ENCODE results near the gene ZNF474.

DNA sequence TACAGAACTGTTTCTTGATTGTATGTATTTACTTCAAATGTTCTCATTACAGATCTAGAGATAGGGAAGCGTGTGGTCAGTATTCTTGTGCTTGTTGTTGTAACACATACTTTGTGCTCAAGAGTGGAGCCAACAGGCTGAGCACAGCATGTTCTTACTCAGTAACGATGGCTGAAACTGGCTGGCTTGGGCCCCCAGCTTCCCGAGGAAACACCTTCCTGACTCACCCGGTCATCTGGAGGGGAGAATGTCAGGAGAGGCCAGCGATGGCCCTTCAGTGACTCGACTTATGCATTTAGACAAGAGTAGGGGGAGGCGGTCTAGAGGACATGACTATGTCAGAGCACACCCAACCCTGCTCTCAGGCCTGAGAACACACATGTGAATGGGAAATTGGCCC lies 25.6 kb downstream of the ZNF474 start:
- no peak for TF ChIP-seq POLR2AphosphoS5 (IDR thresholded peaks at IDR 0.05; ENCODE audit: low read depth)
- TF ChIP-seq, protein P1, sequence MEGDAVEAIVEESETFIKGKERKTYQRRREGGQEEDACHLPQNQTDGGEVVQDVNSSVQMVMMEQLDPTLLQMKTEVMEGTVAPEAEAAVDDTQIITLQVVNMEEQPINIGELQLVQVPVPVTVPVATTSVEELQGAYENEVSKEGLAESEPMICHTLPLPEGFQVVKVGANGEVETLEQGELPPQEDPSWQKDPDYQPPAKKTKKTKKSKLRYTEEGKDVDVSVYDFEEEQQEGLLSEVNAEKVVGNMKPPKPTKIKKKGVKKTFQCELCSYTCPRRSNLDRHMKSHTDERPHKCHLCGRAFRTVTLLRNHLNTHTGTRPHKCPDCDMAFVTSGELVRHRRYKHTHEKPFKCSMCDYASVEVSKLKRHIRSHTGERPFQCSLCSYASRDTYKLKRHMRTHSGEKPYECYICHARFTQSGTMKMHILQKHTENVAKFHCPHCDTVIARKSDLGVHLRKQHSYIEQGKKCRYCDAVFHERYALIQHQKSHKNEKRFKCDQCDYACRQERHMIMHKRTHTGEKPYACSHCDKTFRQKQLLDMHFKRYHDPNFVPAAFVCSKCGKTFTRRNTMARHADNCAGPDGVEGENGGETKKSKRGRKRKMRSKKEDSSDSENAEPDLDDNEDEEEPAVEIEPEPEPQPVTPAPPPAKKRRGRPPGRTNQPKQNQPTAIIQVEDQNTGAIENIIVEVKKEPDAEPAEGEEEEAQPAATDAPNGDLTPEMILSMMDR (IDR thresholded peaks at IDR 0.05; ENCODE audit: insufficient read depth, low read length): no peak
- TF ChIP-seq, protein P2, sequence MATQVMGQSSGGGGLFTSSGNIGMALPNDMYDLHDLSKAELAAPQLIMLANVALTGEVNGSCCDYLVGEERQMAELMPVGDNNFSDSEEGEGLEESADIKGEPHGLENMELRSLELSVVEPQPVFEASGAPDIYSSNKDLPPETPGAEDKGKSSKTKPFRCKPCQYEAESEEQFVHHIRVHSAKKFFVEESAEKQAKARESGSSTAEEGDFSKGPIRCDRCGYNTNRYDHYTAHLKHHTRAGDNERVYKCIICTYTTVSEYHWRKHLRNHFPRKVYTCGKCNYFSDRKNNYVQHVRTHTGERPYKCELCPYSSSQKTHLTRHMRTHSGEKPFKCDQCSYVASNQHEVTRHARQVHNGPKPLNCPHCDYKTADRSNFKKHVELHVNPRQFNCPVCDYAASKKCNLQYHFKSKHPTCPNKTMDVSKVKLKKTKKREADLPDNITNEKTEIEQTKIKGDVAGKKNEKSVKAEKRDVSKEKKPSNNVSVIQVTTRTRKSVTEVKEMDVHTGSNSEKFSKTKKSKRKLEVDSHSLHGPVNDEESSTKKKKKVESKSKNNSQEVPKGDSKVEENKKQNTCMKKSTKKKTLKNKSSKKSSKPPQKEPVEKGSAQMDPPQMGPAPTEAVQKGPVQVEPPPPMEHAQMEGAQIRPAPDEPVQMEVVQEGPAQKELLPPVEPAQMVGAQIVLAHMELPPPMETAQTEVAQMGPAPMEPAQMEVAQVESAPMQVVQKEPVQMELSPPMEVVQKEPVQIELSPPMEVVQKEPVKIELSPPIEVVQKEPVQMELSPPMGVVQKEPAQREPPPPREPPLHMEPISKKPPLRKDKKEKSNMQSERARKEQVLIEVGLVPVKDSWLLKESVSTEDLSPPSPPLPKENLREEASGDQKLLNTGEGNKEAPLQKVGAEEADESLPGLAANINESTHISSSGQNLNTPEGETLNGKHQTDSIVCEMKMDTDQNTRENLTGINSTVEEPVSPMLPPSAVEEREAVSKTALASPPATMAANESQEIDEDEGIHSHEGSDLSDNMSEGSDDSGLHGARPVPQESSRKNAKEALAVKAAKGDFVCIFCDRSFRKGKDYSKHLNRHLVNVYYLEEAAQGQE (IDR thresholded peaks at IDR 0.05; ENCODE audit: insufficient replicate concordance, low read depth): no peak
- no peak for TF ChIP-seq SPI1 (IDR thresholded peaks at IDR 0.05; ENCODE audit: borderline replicate concordance, low read depth)
- no peak for TF ChIP-seq GABPA (IDR thresholded peaks at IDR 0.05; ENCODE audit: low read depth)
